Measurements from ENCODE around the gene VPS16.

The VPS16 gene

GRCh38 chr20:2899243-2899642, 58.7 kb downstream of the VPS16 start:
- intact Hi-C loops (cut with DNase I; ENCODE audit: low total_unique reads) = no loop called here
- no peaks in the 10 kb centered on the region for H3K36me3 ChIP-seq
- no peak overlapping the region for H3K27ac ChIP-seq
- H3K4me1 ChIP-seq = peaks cover 0 to 16% (median 0%) of the 10 kb centered on the region in 4 donors
- H3K9me3 ChIP-seq = no peaks in the 10 kb centered on the region
- no peaks in the 10 kb centered on the region for H3K27me3 ChIP-seq
- H3K4me3 ChIP-seq = no peak overlapping the region
- no peak for TF ChIP-seq CTCF (IDR thresholded peaks at IDR 0.05)
- no peak for DNase-seq

- Histone ChIP-seq H3K36me3 (no peaks in the 10 kb centered on the region), H3K27me3 (no peaks in the 10 kb centered on the region), H3K4me1 (peaks cover 0 to 16% (median 0%) of the 10 kb centered on the region in 4 donors), H3K9me3 (no peaks in the 10 kb centered on the region), H3K27ac (no peak overlapping the region), H3K4me3 (no peak overlapping the region)
- intact Hi-C loops (cut with DNase I; ENCODE audit: low total_unique reads) = no loop called here
- no peak for TF ChIP-seq CTCF (IDR thresholded peaks at IDR 0.05)
- no peak for DNase-seq
Measured at GRCh38 chr20:2900845-2901592, 60.5 kb downstream of the VPS16 start.

GRCh38 chr20:2902291-2902690, 61.7 kb downstream of the VPS16 start:
- H3K27ac ChIP-seq = no peak overlapping the region
- H3K27me3 ChIP-seq = no peaks in the 10 kb centered on the region
- no peak overlapping the region for H3K4me3 ChIP-seq
- DNase-seq = no peak
- H3K9me3 ChIP-seq = no peaks in the 10 kb centered on the region
- H3K4me1 ChIP-seq = peaks cover 0 to 18% (median 0%) of the 10 kb centered on the region in 4 donors
- intact Hi-C loops (cut with DNase I; ENCODE audit: low total_unique reads) = no loop called here
- H3K36me3 ChIP-seq = no peaks in the 10 kb centered on the region
- TF ChIP-seq CTCF (IDR thresholded peaks at IDR 0.05) = no peak

- no peak for TF ChIP-seq CTCF (IDR thresholded peaks at IDR 0.05)
- H3K4me3 ChIP-seq = no peak overlapping the region
- no peak for DNase-seq
- intact Hi-C loops (cut with DNase I; ENCODE audit: low total_unique reads) = no loop called here
- no peaks in the 10 kb centered on the region for H3K9me3 ChIP-seq
- H3K4me1 ChIP-seq = peaks cover 0 to 21% (median 0%) of the 10 kb centered on the region in 4 donors
- H3K27ac ChIP-seq = no peak overlapping the region
- H3K36me3 ChIP-seq = no peaks in the 10 kb centered on the region
- no peaks in the 10 kb centered on the region for H3K27me3 ChIP-seq
Measured at GRCh38 chr20:2902818-2903217, 62.3 kb downstream of the VPS16 start.

- no peak overlapping the region for H3K4me3 ChIP-seq
- H3K36me3 ChIP-seq = no peaks in the 10 kb centered on the region
- H3K27ac ChIP-seq = no peak overlapping the region
- intact Hi-C loops (cut with DNase I; ENCODE audit: low total_unique reads) = no loop called here
- no peak for DNase-seq
- TF ChIP-seq CTCF (IDR thresholded peaks at IDR 0.05) = no peak
- no peaks in the 10 kb centered on the region for H3K9me3 ChIP-seq
- no peaks in the 10 kb centered on the region for H3K27me3 ChIP-seq
- H3K4me1 ChIP-seq = peaks cover 0 to 21% (median 0%) of the 10 kb centered on the region in 4 donors
Measured at GRCh38 chr20:2903686-2904085, 63.1 kb downstream of the VPS16 start.
